Fibroblast of lung (primary cell): ENCODE measurements around the gene SLX4. TPM values are rescaled to one million over a fixed set of nuclear protein-coding genes. Genes with fewer than 3 reads are reported as not detected.

Experiments
- DNase-seq, 2 donors: peaks; one replicate each; pipeline versions ENCODE4 v3.0.0 to v3.0.0-alpha.2; 2010; ENCODE audit warnings: low read depth in 2 of 2
- H2AFZ ChIP-seq: 2 replicates; pipeline ENCODE4 v1.5.1; 2012; ENCODE audit warnings: low read length, control low read depth, inconsistent platforms
- H3K27ac ChIP-seq: 2 replicates; pipeline ENCODE4 v1.5.1; 2011; ENCODE audit warnings: low read length, control low read depth; ENCODE audit not compliant: insufficient read depth
- H3K27me3 ChIP-seq: 2 replicates; pipeline ENCODE4 v1.5.1; 2011; ENCODE audit warnings: mild to moderate bottlenecking, low read length; ENCODE audit not compliant: control insufficient read depth, insufficient read depth
- H3K36me3 ChIP-seq: 2 replicates; pipeline ENCODE4 v1.5.1; 2011; ENCODE audit warnings: low read length; ENCODE audit not compliant: control insufficient read depth, insufficient read depth
- H3K4me1 ChIP-seq: 2 replicates; pipeline ENCODE4 v1.5.1; 2011; ENCODE audit warnings: low read length; ENCODE audit not compliant: control insufficient read depth, insufficient read depth; ENCODE audit errors: extremely low read depth
- H3K4me2 ChIP-seq: 2 replicates; pipeline ENCODE4 v1.5.1; 2011; ENCODE audit warnings: low read length, control low read depth; ENCODE audit not compliant: insufficient read depth; ENCODE audit errors: extremely low read depth
- H3K4me3 ChIP-seq, 4 experiments: fragments of 200-600 bp in 1 of 4; sonication (generic) in 1 of 4; replicated peaks in 1 of 4; 2 replicates each; pipeline ENCODE4 v1.5.1; 2011 to 2016; ENCODE audit warnings: low read length in 4 of 4, low read depth in 3 of 4, mild to moderate bottlenecking in 3 of 4, control low read depth in 2 of 4, inconsistent platforms in 1 of 4, mixed read lengths in 1 of 4; ENCODE audit not compliant: insufficient read depth in 1 of 4; ENCODE audit errors: control extremely low read depth in 1 of 4
- H3K79me2 ChIP-seq: 2 replicates; pipeline ENCODE4 v1.5.1; 2012; ENCODE audit warnings: mild to moderate bottlenecking, low read length, inconsistent platforms; ENCODE audit not compliant: control insufficient read depth, insufficient read depth
- H3K9ac ChIP-seq: 2 replicates; pipeline ENCODE4 v1.5.1; 2011; ENCODE audit warnings: mild to moderate bottlenecking, low read length, control low read depth; ENCODE audit not compliant: insufficient read depth
- H3K9me3 ChIP-seq: 2 replicates; pipeline ENCODE4 v1.5.1; 2012; ENCODE audit warnings: low read depth, low read length; ENCODE audit not compliant: control insufficient read depth, insufficient read depth
- H4K20me1 ChIP-seq: 2 replicates; pipeline ENCODE4 v1.5.1; 2011; ENCODE audit warnings: low read length; ENCODE audit not compliant: control insufficient read depth, insufficient read depth; ENCODE audit errors: extremely low read depth
- EZH2 ChIP-seq: IDR thresholded peaks from 2 replicates; pipeline ENCODE4 v1.5.1; 2012; ENCODE audit warnings: low read length, control low read depth, mild to moderate bottlenecking; ENCODE audit errors: missing control alignments
- polyA plus RNA-seq, 2 donors: library from polyadenylated mRNA; depleted of rRNA in 1 of 2; stranded (reverse) in 1 of 2; unstranded in 1 of 2; fragments of >200 nt; gene quantifications; 2 replicates each; pipeline ENCODE4 v1.2.1, GENCODE V29; 2011 to 2012; ENCODE audit warnings: missing spikeins in 1 of 2
- total RNA-seq: library from RNA; depleted of rRNA; stranded (reverse); fragments of >200 nt; gene quantifications from 2 replicates; pipeline ENCODE4 v1.2.1, GENCODE V29; 2014
- TF ChIP-seq, protein P1 (sequence below), 2 donors: IDR thresholded peaks in 1 of 2; conservative IDR thresholded peaks in 1 of 2; 1 replicate in 1 of 2; 2 replicates in 1 of 2; pipeline ENCODE4 v1.5.1; 2011 to 2012; ENCODE audit warnings: low read length in 2 of 2, control low read depth in 1 of 2, inconsistent platforms in 1 of 2, low read depth in 1 of 2, mild to moderate bottlenecking in 1 of 2

Gene SLX4
- total and polyA plus RNA-seq, 2 donors (not counting 1 experiment from before 2014, with no cell fraction given): 0.81 to 4.0 TPM

DNA sequence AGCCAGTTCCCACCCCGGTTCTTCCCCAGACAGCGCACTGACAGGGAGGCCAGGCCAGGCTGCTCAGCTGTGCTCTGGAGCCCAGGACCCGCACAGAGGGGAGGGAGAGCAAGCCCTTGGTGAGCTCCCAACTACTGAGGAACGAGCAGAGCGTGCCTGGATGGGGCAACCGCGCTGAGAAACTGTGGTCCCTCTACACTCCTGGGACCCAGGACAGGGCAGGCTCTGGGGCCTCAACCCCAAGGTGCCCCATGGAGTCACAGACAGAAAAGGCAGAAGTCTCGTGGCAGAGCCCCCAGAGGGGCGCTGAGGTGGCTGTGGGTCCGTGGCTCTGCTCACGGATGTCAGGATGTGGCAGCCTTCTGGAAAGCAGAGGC, 16.3 kb downstream of the SLX4 start:
- no peaks in the 10 kb centered on the region for H3K9me3 ChIP-seq

DNA sequence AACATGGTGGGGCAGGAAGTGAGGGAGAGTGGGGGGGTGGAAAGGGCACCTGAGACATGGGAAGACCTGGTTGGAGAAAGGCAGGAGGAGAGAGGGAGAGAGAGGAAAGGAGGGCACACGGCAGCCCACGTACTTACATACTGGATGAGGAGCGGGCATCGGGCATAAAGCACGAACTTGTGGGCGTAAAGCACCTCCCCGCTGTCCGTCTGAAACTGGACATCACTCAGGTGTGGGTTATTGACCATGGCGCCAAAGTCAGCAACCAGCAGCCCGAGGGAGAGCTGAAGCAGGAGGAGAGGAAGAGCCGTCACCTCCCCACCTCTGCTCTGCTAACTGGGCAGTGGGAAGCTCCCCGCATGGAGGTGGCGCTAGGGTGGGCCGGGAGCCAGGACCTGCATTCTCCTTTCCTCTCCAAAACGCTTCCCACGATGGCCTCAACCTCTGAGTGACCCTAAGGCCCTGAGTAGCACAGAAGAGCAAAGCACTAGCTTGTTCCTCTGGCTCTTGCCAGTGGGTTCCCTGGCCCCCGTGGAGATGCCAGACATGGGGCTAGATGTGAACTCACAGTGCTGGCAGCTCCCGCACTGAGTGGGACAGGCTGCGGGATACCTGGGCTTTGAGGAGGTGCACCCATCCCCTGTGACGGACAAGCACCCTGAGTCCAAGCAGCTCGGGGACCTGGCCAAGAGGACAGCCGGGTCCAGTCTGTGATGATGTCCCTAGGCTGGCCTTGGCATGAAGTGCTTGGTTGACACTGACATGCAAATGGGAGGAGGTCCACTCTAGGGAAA, 16.9 kb downstream of the SLX4 start:
- Histone ChIP-seq H3K4me3 (no peak overlapping the region), H3K27me3 (no peaks in the 10 kb centered on the region), H2AFZ (no peak overlapping the region), H3K9ac (no peak overlapping the region), H3K4me1 (no peaks in the 10 kb centered on the region), H3K79me2 (no peaks in the 10 kb centered on the region), H3K27ac (no peak overlapping the region), H4K20me1 (no peaks in the 10 kb centered on the region), H3K9me3 (no peaks in the 10 kb centered on the region), H3K4me2 (no peak overlapping the region), H3K36me3 (peaks cover 2% of the 10 kb centered on the region)
- TF ChIP-seq EZH2: no peak
- TF ChIP-seq, protein P1, sequence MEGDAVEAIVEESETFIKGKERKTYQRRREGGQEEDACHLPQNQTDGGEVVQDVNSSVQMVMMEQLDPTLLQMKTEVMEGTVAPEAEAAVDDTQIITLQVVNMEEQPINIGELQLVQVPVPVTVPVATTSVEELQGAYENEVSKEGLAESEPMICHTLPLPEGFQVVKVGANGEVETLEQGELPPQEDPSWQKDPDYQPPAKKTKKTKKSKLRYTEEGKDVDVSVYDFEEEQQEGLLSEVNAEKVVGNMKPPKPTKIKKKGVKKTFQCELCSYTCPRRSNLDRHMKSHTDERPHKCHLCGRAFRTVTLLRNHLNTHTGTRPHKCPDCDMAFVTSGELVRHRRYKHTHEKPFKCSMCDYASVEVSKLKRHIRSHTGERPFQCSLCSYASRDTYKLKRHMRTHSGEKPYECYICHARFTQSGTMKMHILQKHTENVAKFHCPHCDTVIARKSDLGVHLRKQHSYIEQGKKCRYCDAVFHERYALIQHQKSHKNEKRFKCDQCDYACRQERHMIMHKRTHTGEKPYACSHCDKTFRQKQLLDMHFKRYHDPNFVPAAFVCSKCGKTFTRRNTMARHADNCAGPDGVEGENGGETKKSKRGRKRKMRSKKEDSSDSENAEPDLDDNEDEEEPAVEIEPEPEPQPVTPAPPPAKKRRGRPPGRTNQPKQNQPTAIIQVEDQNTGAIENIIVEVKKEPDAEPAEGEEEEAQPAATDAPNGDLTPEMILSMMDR (conservative IDR thresholded peaks at IDR 0.05 in 1 of 2, IDR thresholded peaks at IDR 0.05 in 1 of 2; ENCODE audit: low read depth in 1 of 2, low read length in 2 of 2): no peak
- DNase-seq: no peak

More for the DNA sequence above, 16.3 kb downstream of the SLX4 start:
- H3K36me3 ChIP-seq: peaks cover 2% of the 10 kb centered on the region
- no peaks in the 10 kb centered on the region for H3K79me2 ChIP-seq
- H3K27ac ChIP-seq: no peak overlapping the region
- DNase-seq: no peak
- no peak overlapping the region for H2AFZ ChIP-seq
- no peaks in the 10 kb centered on the region for H3K27me3 ChIP-seq
- H3K4me3 ChIP-seq: no peak overlapping the region
- no peaks in the 10 kb centered on the region for H3K4me1 ChIP-seq
- no peak for TF ChIP-seq EZH2
- TF ChIP-seq, protein P1 (conservative IDR thresholded peaks at IDR 0.05 in 1 of 2, IDR thresholded peaks at IDR 0.05 in 1 of 2; ENCODE audit: low read depth in 1 of 2, low read length in 2 of 2): no peak
- H4K20me1 ChIP-seq: no peaks in the 10 kb centered on the region
- no peak overlapping the region for H3K4me2 ChIP-seq
- H3K9ac ChIP-seq: no peak overlapping the region

DNA sequence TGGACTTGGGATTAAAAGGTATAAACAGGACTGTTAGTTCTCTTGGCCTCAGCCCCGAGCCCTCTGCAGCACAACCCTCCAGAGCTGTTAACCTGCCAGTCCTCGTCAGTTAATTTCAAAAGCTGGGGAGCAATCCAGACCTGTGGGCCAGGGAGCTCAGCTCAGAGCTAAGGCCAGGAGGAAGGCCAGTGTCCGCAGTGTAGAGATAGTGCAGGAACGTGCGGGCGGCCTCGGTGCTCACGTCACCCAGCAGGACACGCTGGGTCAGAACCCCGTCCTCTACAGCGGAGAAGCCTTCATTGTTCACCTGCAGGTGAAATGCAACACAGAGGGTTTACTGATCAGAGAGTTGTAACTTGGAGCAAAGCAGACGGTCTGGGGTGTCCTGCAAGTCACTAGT, 18.8 kb downstream of the SLX4 start:
- no peak overlapping the region for H3K9ac ChIP-seq
- TF ChIP-seq, protein P1 (conservative IDR thresholded peaks at IDR 0.05 in 1 of 2, IDR thresholded peaks at IDR 0.05 in 1 of 2; ENCODE audit: low read depth in 1 of 2, low read length in 2 of 2): no peak
- TF ChIP-seq EZH2: no peak

More for the DNA sequence above, 18.8 kb downstream of the SLX4 start:
- H3K79me2 ChIP-seq: no peaks in the 10 kb centered on the region
- no peak overlapping the region for H3K27ac ChIP-seq
- no peaks in the 10 kb centered on the region for H3K9me3 ChIP-seq
- H2AFZ ChIP-seq: no peak overlapping the region
- H3K4me3 ChIP-seq: no peak overlapping the region
- H3K4me1 ChIP-seq: no peaks in the 10 kb centered on the region
- no peak overlapping the region for H3K4me2 ChIP-seq
- peaks cover 2% of the 10 kb centered on the region for H3K36me3 ChIP-seq
- no peaks in the 10 kb centered on the region for H4K20me1 ChIP-seq
- DNase-seq: no peak
- H3K27me3 ChIP-seq: no peaks in the 10 kb centered on the region
